Smooth muscle cell (in vitro differentiated cells): ENCODE results near the gene CTNNA2. TPM values are rescaled to one million over a fixed set of nuclear protein-coding genes. Genes with fewer than 3 reads are reported as not detected.

Experiments used
- DNase-seq: peaks from one replicate; lab custom pipeline; 2025; ENCODE audit not compliant: unreplicated experiment; lab: John Stamatoyannopoulos, UW
- H2AFZ ChIP-seq: fragments of 200-600 bp; sonication (generic); 2 replicates; pipeline ENCODE4 v1.6.0; 2016; ENCODE audit warnings: antibody characterized with exemption, low read depth, mild to moderate bottlenecking
- H3F3A ChIP-seq: fragments of 200-600 bp; sonication (generic); 2 replicates; pipeline ENCODE4 v1.6.0; 2017; ENCODE audit warnings: antibody characterized with exemption, low read depth
- H3K27ac ChIP-seq: fragments of 200-600 bp; sonication (generic); 2 replicates; pipeline ENCODE4 v1.5.1; 2016; ENCODE audit warnings: low read depth, mild to moderate bottlenecking
- H3K27me3 ChIP-seq: fragments of 200-600 bp; sonication (generic); 2 replicates; pipeline ENCODE4 v1.6.1; 2016; ENCODE audit warnings: low read depth, mild to moderate bottlenecking
- H3K36me3 ChIP-seq: fragments of 200-600 bp; sonication (generic); 2 replicates; pipeline ENCODE4 v1.5.1; 2016; ENCODE audit warnings: low read depth
- H3K4me1 ChIP-seq: fragments of 200-600 bp; sonication (generic); 2 replicates; pipeline ENCODE4 v1.5.1; 2016; ENCODE audit warnings: low read depth
- H3K4me2 ChIP-seq: fragments of 200-600 bp; sonication (generic); 2 replicates; pipeline ENCODE4 v1.6.0; 2016; ENCODE audit warnings: mild to moderate bottlenecking
- H3K4me3 ChIP-seq: fragments of 200-600 bp; sonication (generic); 2 replicates; pipeline ENCODE4 v1.5.1; 2016; ENCODE audit warnings: mild to moderate bottlenecking
- H3K79me2 ChIP-seq: fragments of 200-600 bp; sonication (generic); 2 replicates; pipeline ENCODE4 v1.6.0; 2016; ENCODE audit warnings: low read depth, mild to moderate bottlenecking
- H3K9ac ChIP-seq: fragments of 200-600 bp; sonication (generic); 2 replicates; pipeline ENCODE4 v1.6.0; 2016; ENCODE audit warnings: low read depth
- H3K9me3 ChIP-seq: fragments of 200-600 bp; sonication (generic); replicated peaks from 2 replicates; pipeline ENCODE4 v1.5.1; 2016; ENCODE audit warnings: low read depth
- H4K20me1 ChIP-seq: fragments of 200-600 bp; sonication (generic); 2 replicates; pipeline ENCODE4 v1.6.0; 2016; ENCODE audit warnings: low read depth
- WGBS: methylation state at CpG from one replicate; pipeline ENCODE4 v1.1.7; 2016; ENCODE audit warnings: low lambda C conversion rate; 5-methylcytosine and 5-hydroxymethylcytosine counted together
- polyA plus RNA-seq: library from polyadenylated mRNA; unstranded; fragments of >200 nt; fragmentation: Nextera tagmentation; extraction: Ambion mirVana; gene quantifications from 2 replicates; pipeline ENCODE4 v1.2.1, GENCODE V29; 2016
- total RNA-seq: library from RNA; depleted of rRNA; stranded (reverse); fragments of >200 nt; gene quantifications from 2 replicates; pipeline ENCODE4 v1.2.3, GENCODE V29; 2014
- TF ChIP-seq, protein P1 (sequence below): fragments of 200-600 bp; sonication (generic); IDR thresholded peaks from 2 replicates; pipeline ENCODE4 v1.5.1; 2017; ENCODE audit warnings: borderline replicate concordance, mild to moderate bottlenecking, antibody characterized with exemption; ENCODE audit not compliant: insufficient read depth, poor library complexity, severe bottlenecking

Gene CTNNA2
- total and polyA plus RNA-seq, 2 experiments from 2014 or later, result not detected

DNA sequence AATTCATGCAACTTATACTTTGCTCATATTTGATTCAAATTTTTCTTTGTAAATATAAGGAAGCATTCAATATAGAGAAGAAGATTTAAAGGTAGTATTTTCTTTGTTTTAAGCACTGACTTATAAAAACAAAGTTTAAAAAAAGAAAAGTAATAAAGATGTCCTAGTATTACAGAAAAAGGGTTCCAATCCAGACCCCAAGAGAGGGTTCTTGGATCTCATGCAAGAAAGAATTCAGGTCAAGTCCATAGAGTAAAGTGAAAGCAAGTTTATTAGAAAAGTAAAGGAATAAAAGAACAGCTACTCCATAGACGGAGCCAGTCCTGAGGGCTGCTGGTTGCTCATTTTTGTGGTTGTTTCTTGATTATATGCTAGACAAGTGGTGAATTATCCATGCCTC, 267.9 kb downstream of the CTNNA2 start:
- no peaks in the 10 kb centered on the region for H4K20me1 ChIP-seq
- no peaks in the 10 kb centered on the region for H3F3A ChIP-seq
- H2AFZ ChIP-seq, result no peak overlapping the region
- no peaks in the 10 kb centered on the region for H3K79me2 ChIP-seq
- H3K27ac ChIP-seq, result no peak overlapping the region
- H3K4me1 ChIP-seq, result peaks cover 4% of the 10 kb centered on the region
- 64% methylated on average over 1 of the region's 1 CpG for WGBS
- H3K4me2 ChIP-seq, result no peak overlapping the region
- no peaks in the 10 kb centered on the region for H3K36me3 ChIP-seq
- no peak for DNase-seq
- no peak overlapping the region for H3K9ac ChIP-seq
- H3K27me3 ChIP-seq, result no peaks in the 10 kb centered on the region
- H3K4me3 ChIP-seq, result no peak overlapping the region
- no peaks in the 10 kb centered on the region for H3K9me3 ChIP-seq
- TF ChIP-seq, protein P1, sequence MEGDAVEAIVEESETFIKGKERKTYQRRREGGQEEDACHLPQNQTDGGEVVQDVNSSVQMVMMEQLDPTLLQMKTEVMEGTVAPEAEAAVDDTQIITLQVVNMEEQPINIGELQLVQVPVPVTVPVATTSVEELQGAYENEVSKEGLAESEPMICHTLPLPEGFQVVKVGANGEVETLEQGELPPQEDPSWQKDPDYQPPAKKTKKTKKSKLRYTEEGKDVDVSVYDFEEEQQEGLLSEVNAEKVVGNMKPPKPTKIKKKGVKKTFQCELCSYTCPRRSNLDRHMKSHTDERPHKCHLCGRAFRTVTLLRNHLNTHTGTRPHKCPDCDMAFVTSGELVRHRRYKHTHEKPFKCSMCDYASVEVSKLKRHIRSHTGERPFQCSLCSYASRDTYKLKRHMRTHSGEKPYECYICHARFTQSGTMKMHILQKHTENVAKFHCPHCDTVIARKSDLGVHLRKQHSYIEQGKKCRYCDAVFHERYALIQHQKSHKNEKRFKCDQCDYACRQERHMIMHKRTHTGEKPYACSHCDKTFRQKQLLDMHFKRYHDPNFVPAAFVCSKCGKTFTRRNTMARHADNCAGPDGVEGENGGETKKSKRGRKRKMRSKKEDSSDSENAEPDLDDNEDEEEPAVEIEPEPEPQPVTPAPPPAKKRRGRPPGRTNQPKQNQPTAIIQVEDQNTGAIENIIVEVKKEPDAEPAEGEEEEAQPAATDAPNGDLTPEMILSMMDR, result no peak

DNA sequence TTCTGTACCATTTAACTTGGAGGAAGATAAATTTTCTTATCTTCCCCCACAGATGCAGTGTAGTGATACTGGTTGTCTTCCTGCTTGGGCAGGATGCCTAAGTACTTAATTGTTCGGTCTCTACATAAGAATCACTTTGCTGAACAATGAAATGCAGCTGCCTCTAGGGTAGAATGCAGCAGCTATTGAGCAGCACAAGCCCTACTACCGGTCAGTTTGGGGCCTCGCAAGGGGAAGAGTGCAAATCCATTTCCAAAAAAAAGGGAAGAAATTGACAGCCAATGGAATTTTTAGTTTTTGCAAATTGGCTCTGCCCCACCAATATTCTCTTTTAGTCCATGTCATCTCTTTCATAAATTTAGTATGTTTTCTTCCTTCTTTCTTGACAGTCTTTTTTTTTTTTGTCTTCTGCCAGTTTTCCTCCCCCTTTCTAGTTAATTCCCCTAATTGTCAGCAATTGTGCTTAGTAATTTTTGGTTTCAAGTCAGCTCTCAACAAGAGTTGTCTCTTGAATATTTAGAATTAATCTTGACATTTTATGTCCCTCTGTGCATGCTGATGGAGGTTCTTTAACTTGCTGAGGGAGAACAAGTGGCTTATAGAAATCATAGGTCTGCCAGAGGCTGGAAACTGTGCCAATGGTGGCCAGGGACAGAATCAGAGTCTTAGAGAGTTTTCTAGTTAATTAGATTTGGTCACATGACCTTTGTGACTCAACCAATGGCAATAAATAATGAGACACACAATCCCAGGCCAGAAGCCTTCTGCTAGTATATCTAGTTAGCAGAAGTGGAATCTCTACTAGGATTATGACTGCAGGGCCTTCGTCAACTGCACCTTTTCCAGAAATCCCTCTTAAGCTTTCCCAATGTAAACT, 270.0 kb downstream of the CTNNA2 start:
- WGBS, result 58% methylated on average over 4 of the region's 4 CpGs
- Histone ChIP-seq H4K20me1 (no peaks in the 10 kb centered on the region), H3K27me3 (no peaks in the 10 kb centered on the region), H3K36me3 (no peaks in the 10 kb centered on the region), H2AFZ (no peak overlapping the region), H3K4me1 (peaks cover 4% of the 10 kb centered on the region), H3K4me3 (no peak overlapping the region), H3K79me2 (no peaks in the 10 kb centered on the region), H3K4me2 (no peak overlapping the region), H3F3A (no peaks in the 10 kb centered on the region), H3K9me3 (no peaks in the 10 kb centered on the region), H3K9ac (no peak overlapping the region), H3K27ac (no peak overlapping the region)
- DNase-seq, result no peak
- TF ChIP-seq, protein P1, result no peak

DNA sequence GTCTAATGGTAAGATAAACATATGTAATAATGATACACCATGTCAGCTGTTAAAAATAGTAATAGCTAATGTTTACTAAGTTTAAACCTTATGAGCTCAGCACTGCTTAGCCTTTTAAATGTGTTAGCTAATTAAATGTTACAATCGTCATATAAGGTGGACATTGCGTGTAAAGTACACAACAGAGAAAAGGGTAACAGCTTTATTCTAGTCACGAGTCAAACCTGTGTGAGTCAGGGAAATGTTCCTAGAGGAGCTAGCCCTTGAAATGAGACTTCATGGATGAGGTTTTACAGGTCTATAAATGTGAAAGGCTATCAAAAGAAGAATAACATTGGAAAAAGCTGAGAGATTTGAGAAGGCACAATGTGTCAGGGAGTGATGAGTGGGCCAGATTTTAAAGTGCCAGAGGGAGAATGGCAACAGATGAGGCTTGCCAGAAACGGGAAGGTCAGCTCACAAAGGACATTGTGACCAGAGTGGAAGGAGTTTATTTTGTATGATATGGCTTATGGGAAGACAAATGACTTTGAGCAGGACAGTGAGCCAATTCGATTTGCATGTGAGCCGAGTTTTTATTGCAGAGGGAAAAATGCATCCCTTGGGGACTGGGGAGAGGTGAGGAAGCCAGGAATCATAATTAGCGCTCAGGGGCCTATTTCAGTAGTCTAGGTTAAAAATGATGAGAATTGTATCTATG, 276.3 kb downstream of the CTNNA2 start:
- Histone ChIP-seq H3K27ac (no peak overlapping the region), H2AFZ (no peak overlapping the region), H3F3A (no peaks in the 10 kb centered on the region), H3K27me3 (no peaks in the 10 kb centered on the region), H3K9ac (no peak overlapping the region), H3K36me3 (no peaks in the 10 kb centered on the region), H3K4me3 (no peak overlapping the region), H4K20me1 (no peaks in the 10 kb centered on the region), H3K79me2 (no peaks in the 10 kb centered on the region), H3K4me1 (no peaks in the 10 kb centered on the region), H3K4me2 (no peak overlapping the region), H3K9me3 (no peaks in the 10 kb centered on the region)
- TF ChIP-seq, protein P1, result no peak
- DNase-seq, result no peak
- WGBS, result 76% methylated on average over 7 of the region's 7 CpGs
